GM12878 (cell line): ENCODE results near the gene NT5C3B. TPM values are rescaled to one million over a fixed set of nuclear protein-coding genes. Genes with fewer than 3 reads are reported as not detected.
A peak's percentile ranks its signal among the peaks of the same experiment; 100 is the strongest.

ENCODE experiments used
- ATAC-seq: fragments of 200-7000 bp; cut with Tn5 transposase; 3 replicates; pipeline ENCODE4 v1.9.1; 2020; ENCODE audit warnings: mild to moderate bottlenecking, moderate library complexity
- BruUV-seq: library from RNA; stranded (reverse); fragments of 400-500 nt; replicated peaks from 2 replicates; lab custom pipeline; 2021; lab: Mats Ljungman, UMichigan
- CTCF ChIA-PET: fragments of 300-600 bp; sonication (Branson Sonifier 250); formaldehyde crosslinking; extraction: SDS; loops from one replicate; lab custom pipeline; 2021; ENCODE audit warnings: inconsistent platforms; lab: Yijun Ruan, JAX
- POLR2A ChIA-PET: fragments of 350-600 bp; formaldehyde crosslinking; extraction: SDS; loops from one replicate; lab custom pipeline; 2021; ENCODE audit warnings: inconsistent platforms; lab: Charles Lee
- RAD21 ChIA-PET: fragments of 300-600 bp; sonication (Branson Sonifier 250); formaldehyde crosslinking; loops from one replicate; lab custom pipeline; 2023; ENCODE audit warnings: antibody characterized with exemption; ENCODE audit not compliant: unreplicated experiment; lab: Charles Lee
- SMC1A ChIA-PET: fragments of 300-600 bp; sonication (Branson Sonifier 250); formaldehyde crosslinking; loops from one replicate; lab custom pipeline; 2023; ENCODE audit not compliant: unreplicated experiment, uncharacterized antibody; lab: Charles Lee
- DNase-seq: peaks from one replicate; pipeline ENCODE4 v3.0.0-alpha.2; 2011; ENCODE audit warnings: low read depth, low spot score
- FAIRE-seq: peaks from 3 replicates; lab custom pipeline; 2011; peaks lifted over from hg19 to GRCh38; lab: Jason Lieb, UNC
- H2AFZ ChIP-seq: 2 replicates; pipeline ENCODE4 v1.6.0; 2011; ENCODE audit warnings: low read depth, low read length, control low read depth; ENCODE audit not compliant: control insufficient read depth
- H3K27ac ChIP-seq: 2 replicates; pipeline ENCODE4 v1.5.1; 2011; ENCODE audit warnings: control low read depth; ENCODE audit not compliant: control insufficient read depth, insufficient read depth
- H3K27me3 ChIP-seq, 2 experiments: replicated peaks in 1 of 2; 2 replicates each; pipeline versions ENCODE4 v1.6.0 to v1.6.1; 2011; ENCODE audit warnings: low read length in 1 of 2; ENCODE audit not compliant: control insufficient read depth in 2 of 2, insufficient read depth in 2 of 2
- H3K36me3 ChIP-seq, 2 experiments: 2 replicates each; pipeline ENCODE4 v1.5.1; 2011; ENCODE audit warnings: low read length in 1 of 2; ENCODE audit not compliant: control insufficient read depth in 2 of 2, insufficient read depth in 2 of 2
- H3K4me1 ChIP-seq: 2 replicates; pipeline ENCODE4 v1.6.1; 2011; ENCODE audit warnings: mild to moderate bottlenecking, low read length, moderate library complexity, mixed read lengths; ENCODE audit not compliant: control insufficient read depth, insufficient read depth
- H3K4me2 ChIP-seq: 2 replicates; pipeline ENCODE4 v1.6.0; 2011; ENCODE audit warnings: control low read depth; ENCODE audit not compliant: control insufficient read depth, insufficient read depth
- H3K4me3 ChIP-seq: fragments of 200-600 bp; sonication (generic); 2 replicates; pipeline ENCODE4 v1.5.1; 2016
- H3K79me2 ChIP-seq: 2 replicates; pipeline ENCODE4 v1.6.0; 2011; ENCODE audit warnings: low read length; ENCODE audit not compliant: control insufficient read depth, insufficient read depth
- H3K9ac ChIP-seq: 2 replicates; pipeline ENCODE4 v1.8.0; 2011; ENCODE audit warnings: low read length, control low read depth, mixed read lengths; ENCODE audit not compliant: control insufficient read depth, insufficient read depth
- H3K9me3 ChIP-seq: replicated peaks from 3 replicates; pipeline ENCODE4 v1.5.1; 2011; ENCODE audit warnings: mild to moderate bottlenecking, low read length; ENCODE audit not compliant: control insufficient read depth, insufficient read depth
- H4K20me1 ChIP-seq: 2 replicates; pipeline ENCODE4 v1.6.0; 2011; ENCODE audit not compliant: control insufficient read depth, insufficient read depth
- CHD1 ChIP-seq: IDR thresholded peaks from 2 replicates; pipeline ENCODE4 v1.6.1; 2012; ENCODE audit warnings: low read depth, low read length, improper control_type of control experiment
- EED ChIP-seq: sonication (generic); IDR thresholded peaks from 2 replicates; pipeline ENCODE4 v1.6.1; 2016; ENCODE audit warnings: antibody characterized with exemption, low read depth
- JUND ChIP-seq: IDR thresholded peaks from 2 replicates; pipeline ENCODE4 v1.6.1; 2012; ENCODE audit warnings: low read depth, mild to moderate bottlenecking, low read length, improper control_type of control experiment, moderate library complexity
- MEF2A ChIP-seq: IDR thresholded peaks from 2 replicates; pipeline ENCODE4 v1.6.1; 2011; ENCODE audit warnings: low read depth, mild to moderate bottlenecking, low read length, moderate library complexity; ENCODE audit not compliant: insufficient read depth
- MTA2 ChIP-seq: fragments of 450-650 bp; IDR thresholded peaks from 2 replicates; pipeline ENCODE4 v1.6.1; 2016; ENCODE audit warnings: low read depth, mild to moderate bottlenecking, moderate library complexity
- RAD21 ChIP-seq: IDR thresholded peaks from 2 replicates; pipeline ENCODE4 v1.6.1; 2011; ENCODE audit warnings: mild to moderate bottlenecking, low read depth, low read length, moderate library complexity; ENCODE audit not compliant: insufficient read depth
- SMC3 ChIP-seq: IDR thresholded peaks from 2 replicates; pipeline ENCODE4 v1.6.1; 2011; ENCODE audit warnings: low read length, improper control_type of control experiment, borderline replicate concordance
- SPI1 ChIP-seq: IDR thresholded peaks from 2 replicates; pipeline ENCODE4 v1.6.1; 2011; ENCODE audit warnings: low read depth, mild to moderate bottlenecking, low read length, moderate library complexity, borderline replicate concordance; ENCODE audit not compliant: insufficient read depth
- TCF3 ChIP-seq: IDR thresholded peaks from 2 replicates; pipeline ENCODE4 v1.6.1; 2012; ENCODE audit warnings: low read depth, mild to moderate bottlenecking, low read length, borderline replicate concordance; ENCODE audit not compliant: insufficient read depth
- WGBS: methylation state at CpG from one replicate; pipeline ENCODE4 v1.1.6; 2016; ENCODE audit warnings: low lambda C conversion rate; ENCODE audit not compliant: insufficient replicate concordance, insufficient coverage; ENCODE audit errors: missing lambda C conversion rate; 5-methylcytosine and 5-hydroxymethylcytosine counted together
- in situ Hi-C: fragments of 300-500 bp; cut with MboI; formaldehyde crosslinking; loops from 9 replicates; pipeline ENCODE4 v1.14.3; 2018; ENCODE audit warnings: mixed read lengths
- intact Hi-C: fragments of 100-400 bp; cut with micrococcal nuclease; formaldehyde crosslinking; loops from one replicate; pipeline ENCODE4 v1.14.2; 2022; ENCODE audit not compliant: unreplicated experiment
- polyA plus RNA-seq, 11 experiments: library from polyadenylated mRNA; depleted of rRNA in 4 of 11; unstranded in 6 of 11; stranded (reverse) in 5 of 11; fragments of >200 nt; fragmentation: Nextera tagmentation in 4 of 11; fragmentation: Illumina TruSeq in 1 of 11; extraction: Ambion mirVana in 4 of 11; extraction: Trizol in 1 of 11; gene quantifications; 1 replicate in 1 of 11; 2 replicates in 10 of 11; pipeline versions ENCODE4 v1.2.1 to v1.2.3, GENCODE V29; 2011 to 2016; ENCODE audit warnings: inconsistent platforms in 2 of 11, missing spikeins in 2 of 11, low read depth in 1 of 11
- total RNA-seq, 4 experiments: library from RNA; depleted of rRNA in 3 of 4; stranded (reverse); fragments of >200 nt in 3 of 4; fragmentation: Illumina TruSeq in 1 of 4; extraction: Trizol in 1 of 4; gene quantifications; 2 replicates each; pipeline versions ENCODE4 v1.2.1 to v1.2.3, GENCODE V29; 2013 to 2021
- TF ChIP-seq, protein P1 (sequence below): fragments of 450-650 bp; IDR thresholded peaks from 2 replicates; pipeline ENCODE4 v1.6.1; 2016; ENCODE audit warnings: mild to moderate bottlenecking
- TF ChIP-seq, protein P2 (sequence below): fragments of 450-650 bp; formaldehyde crosslinking; IDR thresholded peaks from 2 replicates; pipeline ENCODE4 v1.4.0; 2022; ENCODE audit warnings: mild to moderate bottlenecking, moderate library complexity
- TF ChIP-seq, protein P3 (sequence below): fragments of 450-650 bp; IDR thresholded peaks from 2 replicates; pipeline ENCODE4 v1.6.1; 2017; ENCODE audit warnings: mild to moderate bottlenecking, moderate library complexity

NT5C3B gene
- total and polyA plus RNA-seq, 10 of the 15 experiments (the other 5 are each of a cell fraction or from before 2014, with no cell fraction given), result 0.52 to 64.6 (median 41.0) TPM

DNA sequence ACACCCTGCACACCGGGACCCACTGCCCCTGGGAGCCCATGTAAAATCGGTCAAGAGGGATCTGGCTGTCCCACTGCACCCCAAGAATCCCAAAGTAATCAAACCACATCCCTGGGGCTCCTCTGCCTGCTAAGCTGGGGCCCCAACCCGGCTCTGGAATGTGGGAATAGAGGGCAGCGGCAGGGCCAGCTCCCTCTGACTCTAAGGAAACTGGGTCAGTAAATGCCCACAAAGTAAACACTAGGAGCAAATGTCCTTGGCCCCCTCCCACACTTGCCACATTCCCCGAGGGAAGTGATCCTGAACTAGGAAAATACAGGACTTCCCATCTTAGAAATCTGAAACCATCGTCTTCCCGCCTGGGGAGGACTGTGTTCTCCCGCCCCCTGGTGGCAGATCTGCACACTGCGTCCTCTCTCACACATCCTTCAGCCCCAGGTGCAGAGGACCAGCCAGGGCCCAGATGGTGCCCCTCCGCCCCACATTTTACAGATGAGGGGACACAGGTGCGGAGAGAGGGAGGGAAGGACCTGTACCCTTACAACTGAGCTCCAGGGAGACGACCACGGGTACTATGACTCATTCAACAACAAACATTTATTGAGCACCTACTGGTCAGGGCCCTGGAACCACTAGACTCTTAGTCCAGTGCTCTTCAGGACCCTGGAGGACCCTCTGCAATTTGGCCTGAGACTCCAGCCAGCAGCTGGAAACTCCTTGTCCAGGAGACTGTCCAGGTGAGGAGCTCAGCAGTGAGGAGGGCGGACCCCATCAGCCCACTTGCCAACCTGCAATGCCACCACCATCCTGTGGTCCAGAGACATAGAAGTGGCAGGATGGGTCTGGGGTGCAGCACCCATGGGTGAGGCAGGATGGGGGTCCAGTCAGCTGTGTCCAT is 34.4 kb downstream of the NT5C3B start:
- Histone ChIP-seq H2AFZ (peak overlapping the region; percentile 29; the same call in 1 of the 2 replicates), H3K9ac (no peak overlapping the region), H3K36me3 (no peaks in the 10 kb centered on the region), H3K27me3 (no peaks in the 10 kb centered on the region), H3K9me3 (no peaks in the 10 kb centered on the region), H3K27ac (no peak overlapping the region), H3K4me1 (no peaks in the 10 kb centered on the region), H3K4me2 (peak overlapping the region; percentile 25; the same call in 1 of the 2 replicates), H3K4me3 (no peak overlapping the region), H4K20me1 (no peaks in the 10 kb centered on the region), H3K79me2 (no peaks in the 10 kb centered on the region)
- WGBS, result 18% methylated on average over 14 of the region's 14 CpGs
- no peak for DNase-seq
- ATAC-seq, result peak; percentile 95
- ChIA-PET RAD21 (interaction anchor here (1.0 to 2.7 kb wide), 4 partner anchors 15 to 64 kb away, joined by 3 to 12 read pairs (median 5); partner anchors contain the start of genes JUP and KLHL11), SMC1A (interaction anchor here (0.9 to 2.5 kb wide), 2 partner anchors 21 to 64 kb away, joined by 3 to 9 read pairs; no protein-coding TSS in a partner anchor), CTCF (interaction anchor here (0.6 to 4.4 kb wide), 20 partner anchors 9 to 901 kb away, joined by 3 to 25 read pairs (median 3); partner anchors contain the start of genes JUP and P3H4), POLR2A (interaction anchor here (0.6 to 1.2 kb wide), 4 partner anchors 11 to 119 kb away, joined by 3 to 8 read pairs (median 4); no protein-coding TSS in a partner anchor)
- peak; percentile 47 for FAIRE-seq
- no TSS peak for BruUV-seq
- in situ Hi-C loops (loop anchor here (5.0 kb wide), 1 partner anchor 59 kb away; no protein-coding TSS in a partner anchor), intact Hi-C loops (loop anchor here (1.0 kb wide), 1 partner anchor 63 kb away; no protein-coding TSS in a partner anchor)
- TF ChIP-seq MEF2A (no peak), MTA2 (no peak), CHD1 (no peak), JUND (no peak), SPI1 (no peak), RAD21 (peak; percentile 90), EED (peak; percentile 57), TCF3 (0 out of 2 replicates have a peak, but pooled peaks have one; percentile 36), SMC3 (peak; percentile 99)
- TF ChIP-seq, protein P1, sequence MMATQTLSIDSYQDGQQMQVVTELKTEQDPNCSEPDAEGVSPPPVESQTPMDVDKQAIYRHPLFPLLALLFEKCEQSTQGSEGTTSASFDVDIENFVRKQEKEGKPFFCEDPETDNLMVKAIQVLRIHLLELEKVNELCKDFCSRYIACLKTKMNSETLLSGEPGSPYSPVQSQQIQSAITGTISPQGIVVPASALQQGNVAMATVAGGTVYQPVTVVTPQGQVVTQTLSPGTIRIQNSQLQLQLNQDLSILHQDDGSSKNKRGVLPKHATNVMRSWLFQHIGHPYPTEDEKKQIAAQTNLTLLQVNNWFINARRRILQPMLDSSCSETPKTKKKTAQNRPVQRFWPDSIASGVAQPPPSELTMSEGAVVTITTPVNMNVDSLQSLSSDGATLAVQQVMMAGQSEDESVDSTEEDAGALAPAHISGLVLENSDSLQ, result no peak
- TF ChIP-seq, protein P2, sequence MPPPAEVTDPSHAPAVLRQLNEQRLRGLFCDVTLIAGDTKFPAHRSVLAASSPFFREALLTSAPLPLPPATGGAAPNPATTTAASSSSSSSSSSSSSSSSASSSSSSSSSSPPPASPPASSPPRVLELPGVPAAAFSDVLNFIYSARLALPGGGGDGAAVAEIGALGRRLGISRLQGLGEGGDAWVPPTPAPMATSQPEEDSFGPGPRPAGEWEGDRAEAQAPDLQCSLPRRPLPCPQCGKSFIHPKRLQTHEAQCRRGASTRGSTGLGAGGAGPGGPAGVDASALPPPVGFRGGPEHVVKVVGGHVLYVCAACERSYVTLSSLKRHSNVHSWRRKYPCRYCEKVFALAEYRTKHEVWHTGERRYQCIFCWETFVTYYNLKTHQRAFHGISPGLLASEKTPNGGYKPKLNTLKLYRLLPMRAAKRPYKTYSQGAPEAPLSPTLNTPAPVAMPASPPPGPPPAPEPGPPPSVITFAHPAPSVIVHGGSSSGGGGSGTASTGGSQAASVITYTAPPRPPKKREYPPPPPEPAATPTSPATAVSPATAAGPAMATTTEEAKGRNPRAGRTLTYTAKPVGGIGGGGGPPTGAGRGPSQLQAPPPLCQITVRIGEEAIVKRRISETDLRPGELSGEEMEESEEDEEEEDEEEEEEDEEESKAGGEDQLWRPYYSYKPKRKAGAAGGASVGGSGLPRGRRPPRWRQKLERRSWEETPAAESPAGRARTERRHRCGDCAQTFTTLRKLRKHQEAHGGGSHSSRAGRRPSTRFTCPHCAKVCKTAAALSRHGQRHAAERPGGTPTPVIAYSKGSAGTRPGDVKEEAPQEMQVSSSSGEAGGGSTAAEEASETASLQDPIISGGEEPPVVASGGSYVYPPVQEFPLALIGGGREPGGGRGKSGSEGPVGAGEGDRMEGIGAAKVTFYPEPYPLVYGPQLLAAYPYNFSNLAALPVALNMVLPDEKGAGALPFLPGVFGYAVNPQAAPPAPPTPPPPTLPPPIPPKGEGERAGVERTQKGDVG (CRISPR knock-in tag), result no peak
- TF ChIP-seq, protein P3, sequence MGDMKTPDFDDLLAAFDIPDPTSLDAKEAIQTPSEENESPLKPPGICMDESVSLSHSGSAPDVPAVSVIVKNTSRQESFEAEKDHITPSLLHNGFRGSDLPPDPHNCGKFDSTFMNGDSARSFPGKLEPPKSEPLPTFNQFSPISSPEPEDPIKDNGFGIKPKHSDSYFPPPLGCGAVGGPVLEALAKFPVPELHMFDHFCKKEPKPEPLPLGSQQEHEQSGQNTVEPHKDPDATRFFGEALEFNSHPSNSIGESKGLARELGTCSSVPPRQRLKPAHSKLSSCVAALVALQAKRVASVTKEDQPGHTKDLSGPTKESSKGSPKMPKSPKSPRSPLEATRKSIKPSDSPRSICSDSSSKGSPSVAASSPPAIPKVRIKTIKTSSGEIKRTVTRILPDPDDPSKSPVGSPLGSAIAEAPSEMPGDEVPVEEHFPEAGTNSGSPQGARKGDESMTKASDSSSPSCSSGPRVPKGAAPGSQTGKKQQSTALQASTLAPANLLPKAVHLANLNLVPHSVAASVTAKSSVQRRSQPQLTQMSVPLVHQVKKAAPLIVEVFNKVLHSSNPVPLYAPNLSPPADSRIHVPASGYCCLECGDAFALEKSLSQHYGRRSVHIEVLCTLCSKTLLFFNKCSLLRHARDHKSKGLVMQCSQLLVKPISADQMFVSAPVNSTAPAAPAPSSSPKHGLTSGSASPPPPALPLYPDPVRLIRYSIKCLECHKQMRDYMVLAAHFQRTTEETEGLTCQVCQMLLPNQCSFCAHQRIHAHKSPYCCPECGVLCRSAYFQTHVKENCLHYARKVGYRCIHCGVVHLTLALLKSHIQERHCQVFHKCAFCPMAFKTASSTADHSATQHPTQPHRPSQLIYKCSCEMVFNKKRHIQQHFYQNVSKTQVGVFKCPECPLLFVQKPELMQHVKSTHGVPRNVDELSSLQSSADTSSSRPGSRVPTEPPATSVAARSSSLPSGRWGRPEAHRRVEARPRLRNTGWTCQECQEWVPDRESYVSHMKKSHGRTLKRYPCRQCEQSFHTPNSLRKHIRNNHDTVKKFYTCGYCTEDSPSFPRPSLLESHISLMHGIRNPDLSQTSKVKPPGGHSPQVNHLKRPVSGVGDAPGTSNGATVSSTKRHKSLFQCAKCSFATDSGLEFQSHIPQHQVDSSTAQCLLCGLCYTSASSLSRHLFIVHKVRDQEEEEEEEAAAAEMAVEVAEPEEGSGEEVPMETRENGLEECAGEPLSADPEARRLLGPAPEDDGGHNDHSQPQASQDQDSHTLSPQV, result no peak
